Gastrocnemius medialis (tissue), 4 donors: Measurements from ENCODE around the gene ATXN10.

Source experiments
- CTCF ChIP-seq, 5 experiments: fragments of 450-650 bp in 3 of 5; fragments of 200-600 bp in 2 of 5; sonication (generic) in 2 of 5; IDR thresholded peaks in 4 of 5; conservative IDR thresholded peaks in 1 of 5; 1 replicate in 4 of 5; 2 replicates in 1 of 5; pipeline ENCODE4 v1.5.1; 2016 to 2019; ENCODE audit warnings: antibody characterized with exemption in 5 of 5, mild to moderate bottlenecking in 3 of 5, moderate library complexity in 3 of 5
- POLR2A ChIP-seq, 2 donors: fragments of 450-650 bp; IDR thresholded peaks; one replicate each; pipeline ENCODE4 v1.6.1; 2017; ENCODE audit warnings: antibody characterized with exemption in 2 of 2, mild to moderate bottlenecking in 2 of 2, moderate library complexity in 2 of 2

DNA sequence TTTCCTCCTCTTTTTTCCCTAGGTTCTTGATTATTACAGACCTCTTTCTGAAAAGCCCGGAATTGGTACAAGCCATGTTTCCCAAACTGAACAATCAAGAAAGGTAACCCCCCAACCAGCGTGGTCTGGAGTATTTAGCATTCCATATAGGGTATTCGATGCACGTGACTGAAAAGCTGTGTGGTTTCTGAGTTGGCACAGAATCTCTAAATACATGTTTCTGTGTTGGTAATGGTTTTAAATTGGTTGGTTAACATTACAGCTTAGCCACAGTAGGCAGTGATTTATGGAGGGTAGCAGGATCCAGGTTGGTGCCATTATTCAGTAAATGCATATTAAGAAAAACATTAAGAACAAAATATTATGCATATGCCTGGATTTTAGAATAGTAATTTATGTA is 46.8 kb downstream of the ATXN10 start:
- TF ChIP-seq CTCF (IDR thresholded peaks at IDR 0.05 in 4 of 5, conservative IDR thresholded peaks at IDR 0.05 in 1 of 5) (no peak), POLR2A (IDR thresholded peaks at IDR 0.05) (no peak)
